ENCODE data around the gene SNRNP70. TPM values are rescaled to one million over a fixed set of nuclear protein-coding genes. Genes with fewer than 3 reads are reported as not detected.

Gene SNRNP70, protein sequence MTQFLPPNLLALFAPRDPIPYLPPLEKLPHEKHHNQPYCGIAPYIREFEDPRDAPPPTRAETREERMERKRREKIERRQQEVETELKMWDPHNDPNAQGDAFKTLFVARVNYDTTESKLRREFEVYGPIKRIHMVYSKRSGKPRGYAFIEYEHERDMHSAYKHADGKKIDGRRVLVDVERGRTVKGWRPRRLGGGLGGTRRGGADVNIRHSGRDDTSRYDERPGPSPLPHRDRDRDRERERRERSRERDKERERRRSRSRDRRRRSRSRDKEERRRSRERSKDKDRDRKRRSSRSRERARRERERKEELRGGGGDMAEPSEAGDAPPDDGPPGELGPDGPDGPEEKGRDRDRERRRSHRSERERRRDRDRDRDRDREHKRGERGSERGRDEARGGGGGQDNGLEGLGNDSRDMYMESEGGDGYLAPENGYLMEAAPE
- total RNA-seq (2022; extraction: Qiagen RNA extraction): 311 to 342 TPM (median 330 TPM) in 5 replicates

DNA sequence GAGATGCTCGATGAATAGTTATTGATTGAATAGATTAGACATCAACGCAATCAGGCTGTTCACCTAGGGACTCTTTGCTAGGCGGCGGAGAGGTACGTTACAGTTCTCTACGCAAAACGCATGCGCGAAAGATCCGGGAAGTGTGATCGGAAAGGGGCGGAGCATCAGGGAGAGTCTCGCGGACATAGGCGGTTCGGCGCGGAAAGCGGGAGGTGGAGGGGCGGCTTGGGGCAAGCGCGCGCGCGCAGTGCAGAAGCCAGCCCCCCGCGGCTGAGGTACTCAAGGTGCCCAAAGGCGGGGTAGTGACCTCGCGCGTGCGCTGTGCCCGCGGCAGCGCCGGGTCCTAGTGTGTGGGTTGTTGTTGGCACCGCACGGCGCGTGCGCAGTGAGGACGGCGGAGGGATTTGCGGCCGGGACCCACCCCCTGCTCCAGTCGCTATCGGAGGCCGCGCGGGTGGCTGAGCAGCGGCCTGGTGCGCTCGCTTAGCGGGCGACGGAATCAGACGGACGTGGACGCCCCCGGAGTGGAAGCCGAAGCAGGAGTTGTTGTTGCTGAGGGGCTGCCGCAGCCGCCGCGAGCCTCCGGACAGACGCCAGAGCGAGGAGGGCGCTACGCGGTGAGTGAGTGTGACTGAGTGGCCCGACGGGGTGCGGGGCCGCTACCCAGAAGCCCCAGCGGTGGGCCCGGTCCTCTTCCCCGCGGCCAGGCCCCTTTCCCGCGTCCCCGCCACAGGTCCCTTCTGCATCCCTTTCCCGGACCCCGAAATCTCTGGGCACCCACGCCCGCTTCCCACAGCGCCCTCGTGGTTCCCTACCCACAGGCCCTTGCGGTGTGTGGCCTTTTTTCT, at the start of gene SNRNP70:
Gene SNRNP70 (plus strand): TSS at position 432 of the 848 bp plus-strand sequence. CDS start 964 bp downstream, outside the sequence.

DNA sequence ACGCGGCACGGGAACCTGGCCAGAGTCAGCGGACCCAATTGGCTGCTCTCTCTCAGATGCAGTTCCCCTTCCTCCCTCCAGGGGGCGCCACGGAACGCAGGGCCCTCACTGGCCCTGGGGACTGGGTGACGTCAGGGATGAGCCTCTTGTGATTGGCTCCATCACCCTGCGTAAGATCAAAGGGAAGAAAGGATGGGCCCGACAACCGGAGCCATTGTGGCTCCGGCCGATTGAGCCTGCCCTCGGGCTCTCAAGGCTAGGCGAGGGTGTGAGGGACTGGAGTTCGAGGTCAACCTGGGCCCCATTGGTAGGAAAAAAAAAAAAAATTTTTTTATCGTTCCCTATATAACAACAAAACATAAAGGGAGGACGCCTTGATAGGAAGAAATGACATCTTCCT, 48.4 kb upstream of the SNRNP70 start, which contains the start of gene CGB1:
Gene CGB1 (minus strand): TSS at position 81 of the 400 bp plus-strand sequence. CDS start 184 bp downstream, outside the sequence.

DNA sequence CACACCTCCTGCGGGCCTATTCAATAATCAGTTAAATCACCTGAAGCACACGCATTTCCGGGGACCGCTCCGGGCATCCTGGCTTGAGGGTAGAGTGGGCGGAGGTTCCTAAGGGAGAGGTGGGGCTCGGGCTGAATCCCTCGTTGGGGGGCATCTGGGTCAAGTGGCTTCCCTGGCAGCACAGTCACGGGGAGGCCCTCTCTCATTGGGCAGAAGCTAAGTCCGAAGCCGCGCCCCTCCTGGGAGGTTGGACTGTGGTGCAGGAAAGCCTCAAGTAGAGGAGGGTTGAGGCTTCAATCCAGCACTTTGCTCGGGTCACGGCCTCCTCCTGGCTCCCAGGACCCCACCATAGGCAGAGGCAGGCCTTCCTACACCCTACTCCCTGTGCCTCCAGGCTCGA, 41.7 kb upstream of the SNRNP70 start, which contains the start of gene CGB5:
Gene CGB5 (plus strand): TSS at position 301 of the 400 bp plus-strand sequence. CDS start 362 bp downstream, outside the sequence.

DNA sequence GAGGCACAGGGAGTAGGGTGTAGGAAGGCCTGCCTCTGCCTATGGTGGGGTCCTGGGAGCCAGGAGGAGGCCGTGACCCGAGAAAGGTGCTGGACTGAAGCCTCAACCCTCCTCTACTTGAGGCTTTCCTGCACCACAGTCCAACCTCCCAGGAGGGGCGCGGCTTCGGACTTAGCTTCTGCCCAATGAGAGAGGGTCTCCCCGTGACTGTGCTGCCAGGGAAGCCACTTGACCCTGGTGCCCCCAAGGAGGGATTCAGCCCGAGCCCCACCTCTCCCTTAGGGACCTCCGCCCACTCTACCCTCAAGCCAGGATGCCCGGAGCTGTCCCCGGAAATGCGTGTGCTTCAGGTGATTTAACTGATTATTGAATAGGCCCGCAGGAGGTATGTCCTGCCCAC, 36.2 kb upstream of the SNRNP70 start, which contains the start of gene CGB8:
Gene CGB8 (minus strand): TSS at position 101 of the 400 bp plus-strand sequence. CDS start 372 bp downstream, outside the sequence.

DNA sequence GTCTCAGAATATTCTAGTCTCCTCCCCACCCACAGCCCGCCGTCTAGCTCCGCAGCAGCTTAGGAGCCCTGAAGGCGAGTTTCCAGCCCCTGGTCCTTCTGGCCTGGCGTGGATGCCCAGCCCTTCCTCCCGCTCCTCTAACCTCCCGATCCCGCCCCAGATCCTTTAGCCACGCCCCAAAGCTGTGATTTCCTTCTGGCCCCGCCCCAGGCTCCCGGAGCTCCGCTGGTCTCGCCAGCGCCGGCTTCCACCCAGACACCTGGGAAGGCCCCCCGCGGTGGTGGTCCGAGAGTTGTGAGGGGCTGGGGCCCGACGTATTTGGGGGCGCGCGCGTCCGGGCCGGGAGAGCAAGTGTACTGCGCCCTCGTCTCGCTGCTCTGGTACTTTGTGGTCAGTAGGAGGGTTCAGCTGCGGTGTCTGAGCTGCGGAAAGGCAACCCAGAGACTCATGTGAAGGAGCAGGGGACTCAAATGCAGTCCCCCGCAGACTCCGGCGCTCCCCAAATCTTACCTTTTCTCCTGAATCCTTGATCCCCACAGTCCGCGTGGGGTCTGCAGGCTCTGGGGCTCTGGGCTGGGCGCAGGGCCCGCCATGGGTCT, 27.5 kb upstream of the SNRNP70 start, which contains the start of gene CGB7:
Gene CGB7 (minus strand): TSS at position 114 of the 599 bp plus-strand sequence. CDS start 2,374 bp downstream, outside the sequence.

DNA sequence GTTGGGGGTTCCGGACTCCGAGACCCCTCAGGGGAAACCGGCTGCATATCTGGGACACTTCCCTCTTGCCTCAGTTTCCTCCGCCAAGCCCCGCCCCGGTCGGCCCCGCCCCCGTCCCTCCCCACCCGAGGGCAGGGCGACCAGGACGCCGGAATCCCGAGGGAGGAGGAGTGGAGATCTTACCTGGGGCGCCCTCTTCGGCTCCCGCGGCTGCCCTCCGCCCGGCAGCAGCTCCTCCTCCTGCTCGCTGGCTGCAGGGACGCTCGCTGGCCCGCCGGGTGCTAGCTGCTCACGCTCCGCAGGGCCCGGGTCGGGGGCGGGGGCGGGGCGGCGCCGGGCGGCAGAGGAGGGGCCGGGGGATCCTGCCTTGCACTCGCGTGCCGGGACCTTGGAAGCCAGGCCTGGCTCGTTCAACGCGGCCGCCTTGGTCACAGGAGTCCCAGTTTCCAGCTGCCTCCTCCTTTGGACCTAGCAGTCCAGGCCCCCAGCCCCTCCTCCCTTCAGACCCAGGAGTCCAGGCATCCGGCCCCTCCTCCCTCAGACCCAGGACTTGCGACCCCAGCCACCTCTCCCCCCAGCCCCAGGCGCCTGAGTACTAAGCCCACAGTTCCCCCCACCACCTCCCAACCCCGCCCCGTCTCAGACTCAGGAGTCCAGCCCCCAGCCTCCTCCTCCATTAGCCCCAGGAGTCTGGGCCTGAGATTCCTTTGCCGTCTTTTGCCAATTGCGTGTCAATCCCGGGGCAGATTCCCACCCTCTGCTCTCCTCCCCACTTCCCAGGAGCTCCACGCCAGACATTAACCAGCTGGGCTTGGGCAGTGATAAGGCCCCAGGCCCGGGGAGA, 20.3 kb upstream of the SNRNP70 start, which contains the start of gene NTF4:
Gene NTF4 (minus strand): TSS at position 51 of the 844 bp plus-strand sequence. CDS start 2,821 bp downstream, outside the sequence.

DNA sequence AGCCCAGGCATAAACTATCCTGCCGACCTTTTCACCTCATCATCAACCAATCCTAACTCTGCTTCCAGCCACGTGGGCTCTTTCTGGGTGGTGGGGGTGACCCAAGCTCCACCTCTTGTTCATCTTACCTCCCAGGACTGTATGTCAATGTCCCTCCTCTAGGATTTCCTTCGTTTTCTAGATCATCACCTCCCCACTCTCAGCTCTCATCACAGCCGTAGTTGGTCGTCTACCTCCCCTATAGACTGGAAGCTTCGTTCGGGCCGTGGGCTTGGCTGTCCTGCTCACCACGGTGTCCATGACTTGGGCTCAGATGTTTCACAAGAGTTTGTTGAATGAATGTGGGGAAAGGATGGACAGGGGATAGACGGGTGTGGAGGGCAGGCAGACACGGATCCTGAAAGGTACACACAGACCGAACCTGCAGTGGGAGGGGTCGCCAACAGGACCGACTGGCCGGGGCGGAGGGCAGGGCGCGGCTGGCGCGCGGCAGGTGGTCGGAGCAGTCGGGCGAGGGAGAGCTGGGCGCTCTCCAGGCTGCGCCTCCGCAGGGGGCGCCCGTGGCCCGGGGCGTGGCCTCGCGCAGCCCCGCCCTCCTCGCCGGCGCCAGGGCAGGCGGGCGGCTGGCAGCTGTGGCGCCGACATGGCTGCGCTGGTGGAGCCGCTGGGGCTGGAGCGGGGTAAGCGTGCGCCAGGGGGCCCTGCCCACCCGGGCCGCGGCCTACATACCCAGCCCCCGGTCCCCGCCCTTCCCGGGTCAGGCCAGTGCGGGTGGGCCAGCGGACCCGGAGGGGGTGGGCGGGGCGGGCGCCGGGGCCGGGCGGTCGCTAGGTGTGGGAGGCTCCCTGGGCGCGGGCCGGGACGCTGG, 28.7 kb downstream of the SNRNP70 start, which contains the start of gene LIN7B:
Gene LIN7B (plus strand): TSS at position 609 of the 868 bp plus-strand sequence. CDS start 35 bp downstream, at position 644.

DNA sequence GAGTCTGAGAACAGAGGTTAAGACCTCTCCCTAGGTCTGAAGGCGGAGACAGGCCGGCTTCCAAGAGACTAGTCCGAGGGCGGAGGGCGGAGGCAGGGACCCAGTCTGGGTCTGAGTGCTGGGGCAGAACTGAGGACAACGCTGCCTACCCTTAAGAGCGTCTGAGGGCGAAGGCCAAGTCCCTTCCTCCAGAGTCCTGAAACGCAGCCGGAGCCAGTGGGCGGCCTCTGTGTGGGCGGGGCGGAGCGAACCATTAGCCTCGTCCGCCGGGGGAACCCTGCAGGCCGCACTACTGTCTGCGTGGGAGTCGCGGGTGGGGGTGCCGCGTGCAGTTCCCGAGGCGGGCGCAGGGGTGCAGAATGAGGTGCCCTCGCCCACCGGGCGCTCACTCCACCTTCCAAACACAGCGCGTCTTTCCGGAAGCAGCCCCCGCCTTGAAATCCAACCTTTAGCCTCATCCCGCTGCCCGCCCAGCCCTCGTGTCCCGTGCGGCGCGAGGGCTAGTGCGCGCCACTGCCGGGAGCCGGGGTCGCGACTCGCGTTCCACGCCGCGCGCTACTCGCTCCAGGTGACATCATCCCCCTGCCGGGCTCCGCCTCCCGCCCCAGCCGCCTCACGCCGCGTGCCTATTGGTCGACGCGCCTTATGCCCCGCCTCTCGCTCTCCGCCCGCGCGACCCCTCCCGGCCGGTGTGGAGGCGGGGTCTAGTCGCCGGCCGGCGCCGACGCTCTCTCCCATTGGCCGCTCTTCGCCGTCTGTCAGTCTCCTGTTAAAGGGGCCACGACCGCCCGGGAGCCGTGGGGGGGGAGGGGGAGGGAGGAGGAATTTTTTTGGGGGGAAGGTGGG, 33.5 kb downstream of the SNRNP70 start, which contains the start of gene C19orf73:
Gene C19orf73 (minus strand): TSS at position 579 of the 846 bp plus-strand sequence. CDS start 121 bp downstream, at position 458.

DNA sequence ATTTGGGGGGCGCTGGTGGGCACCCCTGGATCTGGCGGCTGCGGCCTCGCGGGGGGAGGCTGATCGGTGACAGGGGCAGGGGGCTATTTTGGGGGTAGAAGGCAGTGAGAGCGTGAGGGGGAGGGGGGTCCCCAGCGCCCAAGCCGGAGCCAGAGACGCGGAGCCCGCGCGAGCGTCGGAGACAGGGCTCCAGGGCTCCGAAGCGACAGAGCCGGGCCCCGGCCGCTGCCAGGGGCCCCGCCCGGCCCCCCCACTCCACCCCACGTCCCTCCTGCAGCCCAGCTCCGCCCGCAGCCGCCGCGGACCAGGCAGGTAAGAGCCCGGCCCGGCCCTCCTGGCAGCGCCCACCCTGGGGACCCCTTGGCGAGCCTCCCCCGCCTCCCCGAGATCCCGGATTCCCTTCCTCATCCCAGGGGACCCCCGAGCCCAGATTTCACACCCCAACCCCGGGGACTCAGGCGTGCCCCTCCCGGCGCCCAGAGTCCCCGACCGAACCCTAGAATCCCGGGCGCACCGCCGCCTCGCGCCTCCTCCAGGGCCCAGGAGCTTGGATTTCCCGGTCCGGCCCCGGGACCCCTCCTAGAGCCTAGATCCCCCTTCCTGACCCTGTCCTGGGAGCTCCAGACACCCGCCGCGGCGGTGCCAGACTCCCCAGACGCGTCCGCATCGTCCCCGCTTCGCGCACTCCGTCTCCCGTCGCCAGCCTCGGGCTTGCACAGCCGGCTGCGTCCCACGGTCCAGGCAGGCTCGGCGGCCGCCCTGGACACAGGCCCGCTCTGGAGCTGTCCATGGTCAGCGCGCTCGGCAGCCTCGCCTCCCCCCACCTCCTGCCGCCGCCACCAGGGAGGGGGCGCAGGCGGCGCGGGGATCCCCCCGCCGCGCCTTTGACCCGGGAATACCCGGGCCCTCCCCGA, 34.4 kb downstream of the SNRNP70 start, which contains the start of gene PPFIA3:
Gene PPFIA3 (plus strand): TSS at position 134 of the 914 bp plus-strand sequence. CDS start 8,330 bp downstream, outside the sequence.

DNA sequence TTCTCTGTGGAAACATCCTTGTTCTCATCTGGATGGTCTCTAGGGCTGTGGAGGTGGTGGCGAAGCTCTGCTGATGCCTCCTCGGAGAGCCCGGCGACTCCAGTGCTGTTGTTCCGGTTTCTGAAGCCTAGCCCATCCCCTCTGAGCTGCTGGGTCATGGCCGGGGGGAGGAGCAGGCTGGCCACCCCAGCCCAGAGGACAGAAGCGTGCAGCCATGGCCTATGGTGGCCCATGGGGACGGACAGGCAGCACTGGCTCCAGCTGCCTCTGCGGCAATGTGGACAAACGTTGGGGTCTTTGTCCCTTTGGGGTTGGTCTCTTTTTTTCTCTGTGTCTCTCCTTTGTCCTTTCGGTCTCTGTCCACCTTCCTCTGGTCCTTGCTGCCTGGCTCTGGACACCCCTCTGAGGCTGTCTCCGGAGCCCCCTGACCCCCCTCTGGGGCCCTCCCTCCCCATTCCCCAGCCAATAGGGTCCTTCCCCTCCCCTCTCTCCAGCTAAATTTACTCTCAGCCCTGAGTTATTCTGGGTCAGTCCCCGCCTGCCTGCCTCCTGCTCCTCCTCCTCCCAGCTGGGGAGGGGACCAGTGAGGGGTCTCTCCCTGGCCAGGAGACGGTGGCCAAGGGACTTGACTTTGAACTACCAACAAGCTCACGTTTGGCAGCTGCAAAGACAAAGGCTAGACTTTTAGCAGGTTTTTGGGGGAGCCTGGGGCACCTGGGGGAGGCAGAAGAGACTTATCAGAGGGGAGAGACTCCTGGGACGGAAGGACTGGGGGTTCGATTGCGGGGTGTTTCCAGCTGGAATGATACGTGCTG, 70.0 kb downstream of the SNRNP70 start, which contains the start of gene HRC:
Gene HRC (minus strand): TSS at position 392 of the 815 bp plus-strand sequence. CDS start 159 bp downstream, at position 233.

DNA sequence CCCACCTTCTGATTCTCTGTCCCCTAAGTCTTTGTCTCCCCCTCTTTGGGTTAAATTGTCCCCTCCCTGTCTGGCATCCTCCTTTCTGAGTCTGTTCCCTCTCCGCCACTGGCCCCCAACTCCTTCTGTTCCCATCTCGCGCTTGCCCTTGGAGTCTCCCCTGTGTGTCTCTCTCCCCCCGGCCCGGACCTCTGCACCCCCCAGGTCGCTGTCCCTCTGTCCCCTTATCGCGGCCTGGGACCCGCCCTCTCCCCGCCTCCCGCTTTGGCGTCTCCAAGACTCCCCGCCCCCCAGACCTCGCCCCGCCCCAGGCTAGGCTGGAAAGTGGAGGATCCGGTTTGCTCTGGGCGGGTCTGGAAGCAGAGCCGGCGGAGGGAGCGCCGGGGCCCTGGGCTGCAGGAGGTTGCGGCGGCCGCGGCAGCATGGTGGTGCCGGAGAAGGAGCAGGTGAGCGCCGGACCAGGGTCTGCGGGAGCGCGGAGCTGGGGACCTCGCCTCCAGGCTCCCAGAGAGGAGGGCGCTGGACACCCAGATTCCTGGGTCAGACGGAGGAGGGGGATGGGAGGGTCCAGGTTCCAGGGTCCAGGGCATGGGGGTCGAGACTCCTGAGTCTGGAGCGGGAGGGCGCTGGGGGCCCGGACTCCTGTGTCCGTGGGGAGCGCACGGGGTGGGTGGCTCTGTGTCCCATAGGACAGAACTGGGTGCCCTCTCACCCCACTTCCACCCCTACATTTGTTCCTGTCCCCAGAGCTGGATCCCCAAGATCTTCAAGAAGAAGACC, 72.4 kb downstream of the SNRNP70 start, which contains the start of gene TRPM4:
Gene TRPM4 (plus strand): TSS at position 348 of the 780 bp plus-strand sequence. CDS start 75 bp downstream, at position 423.

All from A549 treated with AZD2906 at 1 μM for 4 hours (cell line).